Naive thymus-derived CD8-positive, alpha-beta T cell (primary cell): Measurements from ENCODE around the gene FLOT2. TPM values are rescaled to one million over a fixed set of nuclear protein-coding genes. Genes with fewer than 3 reads are reported as not detected.
A peak's percentile ranks its signal among the peaks of the same experiment; 100 is the strongest.
"Not testable (repeated sequence)": the region's sequence is repeated elsewhere in the genome, so short reads cannot be mapped to it uniquely, and the experiment has no call there.

Source experiments
- ATAC-seq, 2 donors: fragments of 150-1000 bp; cut with Tn5 transposase in 1 of 2; sonication (Bioruptor Pico), chemical (Tn5 transposase) in 1 of 2; 1 replicate in 1 of 2; 2 replicates in 1 of 2; pipeline ENCODE4 v1.10.0; 2021; ENCODE audit warnings: mild to moderate bottlenecking in 2 of 2, moderate library complexity in 2 of 2
- POLR2A ChIA-PET: fragments of 350-600 bp; sonication (Branson Sonifier 250); formaldehyde crosslinking; loops from one replicate; lab custom pipeline; 2021; ENCODE audit warnings: antibody characterized with exemption; lab: Charles Lee
- DNase-seq, 10 donors: peaks; one replicate each; pipeline versions ENCODE4 v3.0.0 to v3.0.0-alpha.2; 2020 to 2022
- H3K27ac Mint-ChIP-seq, 10 donors: one replicate each; pipeline ENCODE4 v1.8.0; 2020 to 2022; ENCODE audit warnings: mild to moderate bottlenecking in 10 of 10, mixed read lengths in 10 of 10, moderate library complexity in 4 of 10, inconsistent platforms in 1 of 10
- H3K27me3 Mint-ChIP-seq, 5 donors: one replicate each; pipeline ENCODE4 v1.8.0; 2021 to 2022; ENCODE audit warnings: mixed read lengths in 5 of 5
- H3K36me3 Mint-ChIP-seq, 3 donors: one replicate each; pipeline ENCODE4 v1.8.0; 2020 to 2022; ENCODE audit warnings: mixed read lengths in 3 of 3, mild to moderate bottlenecking in 2 of 3, inconsistent platforms in 1 of 3
- H3K4me1 Mint-ChIP-seq, 4 donors: one replicate each; pipeline ENCODE4 v1.8.0; 2021 to 2022; ENCODE audit warnings: mixed read lengths in 4 of 4
- H3K4me3 Mint-ChIP-seq, 10 donors: one replicate each; pipeline ENCODE4 v1.8.0; 2020 to 2022; ENCODE audit warnings: mild to moderate bottlenecking in 10 of 10, mixed read lengths in 10 of 10, moderate library complexity in 6 of 10, inconsistent platforms in 1 of 10
- H3K9me3 Mint-ChIP-seq, 9 donors: one replicate each; pipeline ENCODE4 v1.8.0; 2020 to 2022; ENCODE audit warnings: mixed read lengths in 9 of 9, mild to moderate bottlenecking in 3 of 9, inconsistent platforms in 1 of 9, moderate library complexity in 1 of 9
- polyA plus RNA-seq, 3 donors: library from polyadenylated mRNA; unstranded; fragments of 300-500 nt; fragmentation: Illumina TruSeq; gene quantifications; one replicate each; pipeline ENCODE4 v1.2.3, GENCODE V29; 2021
- total RNA-seq, 8 experiments: library from RNA in 2 of 8; stranded (reverse) in 2 of 8; gene quantifications; one replicate each; pipeline ENCODE4 v1.2.3 and lab custom pipeline; 2021 to 2026

FLOT2 gene
- total and polyA plus RNA-seq, 5 experiments from 2014 or later: 206 to 253 (median 230) TPM

DNA sequence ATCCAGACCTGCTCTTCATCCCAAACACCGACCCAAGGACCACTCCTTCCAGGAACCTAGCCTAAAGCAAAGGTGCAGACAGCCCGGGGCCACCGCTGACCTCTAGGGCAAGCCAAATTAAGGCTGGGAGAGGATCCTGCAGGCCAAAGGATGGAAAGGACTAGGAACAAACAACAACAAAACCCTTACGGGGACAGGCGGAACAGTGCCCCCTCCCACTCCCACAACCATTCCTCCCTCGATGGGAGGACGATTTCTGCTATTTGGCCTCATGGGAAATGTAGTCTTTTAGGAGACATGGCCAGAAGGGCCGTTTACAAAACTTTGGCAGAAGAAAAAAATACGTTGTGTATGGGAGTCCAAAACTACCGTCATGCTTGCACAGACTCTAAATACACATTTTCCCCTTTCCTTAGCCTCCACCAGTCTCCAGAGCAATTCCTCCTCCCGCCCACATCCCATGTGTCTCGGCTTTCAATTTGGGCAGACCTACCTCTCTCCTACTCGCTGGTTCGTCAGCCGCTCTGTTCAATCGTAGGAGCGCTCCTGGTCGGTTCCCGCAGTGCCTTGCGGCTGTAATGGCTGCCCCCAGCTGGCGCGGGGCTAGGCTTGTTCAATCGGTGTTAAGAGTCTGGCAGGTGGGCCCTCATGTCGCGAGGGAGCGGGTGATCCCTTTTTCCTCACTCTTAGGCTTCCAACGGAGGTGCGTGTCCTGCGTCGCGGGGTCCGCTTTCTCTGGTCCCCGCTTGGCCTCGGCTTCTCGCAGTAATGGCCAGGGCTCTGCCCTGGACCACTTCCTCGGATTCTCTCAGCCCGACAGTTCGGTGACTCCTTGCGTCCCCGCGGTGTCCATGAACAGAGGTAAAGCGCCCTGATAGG, 42.8 kb downstream of the FLOT2 start, which contains the start of gene ERAL1:
Gene ERAL1, plus strand, starts transcription at position 560 of the 879 bp plus-strand sequence. Its CDS starts 19 bp downstream, at position 579.
- no peaks in the 10 kb centered on the region for H3K27me3 Mint-ChIP-seq
- POLR2A ChIA-PET: interaction anchor here (0.7 to 2.1 kb wide), 11 partner anchors 11 to 128 kb away, joined by 3 to 9 read pairs (median 5); partner anchors contain the start of genes FAM222B, FLOT2 and PHF12
- DNase-seq (peak; percentile 74 to 88 (median 82)), ATAC-seq (peak; percentile 100)
- no peaks in the 10 kb centered on the region for H3K9me3 Mint-ChIP-seq
- H3K4me3 Mint-ChIP-seq: peak within 1 kb of the TSS; percentile 90 to 98 (median 95)
- peak within 1 kb of the TSS; percentile 86 to 97 (median 94) for H3K27ac Mint-ChIP-seq
- H3K4me1 Mint-ChIP-seq: peaks cover 0 to 22% (median 17%) of the 10 kb centered on the region in 4 donors
- H3K36me3 Mint-ChIP-seq: peaks cover 0 to 31% (median 0%) of the 10 kb centered on the region in 3 donors

DNA sequence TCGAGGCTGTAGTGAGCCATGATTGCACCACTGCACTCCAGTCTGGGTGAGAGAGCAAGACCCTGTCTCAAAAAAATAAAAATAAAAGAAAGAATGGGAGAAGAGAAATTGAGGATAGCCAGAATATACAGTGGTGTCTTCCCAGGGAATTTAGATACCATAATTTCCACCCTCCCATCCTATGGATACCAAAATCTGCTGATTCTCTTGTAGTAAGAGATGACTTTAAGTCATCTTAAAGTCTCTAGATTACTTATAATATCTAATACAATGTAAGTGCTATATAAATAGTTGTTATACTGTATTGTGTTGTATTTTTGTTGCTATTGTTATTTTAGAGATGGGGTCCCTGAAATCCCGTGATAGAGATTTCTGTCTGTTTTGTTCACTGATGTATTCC, 44.2 kb downstream of the FLOT2 start:
- no peaks in the 10 kb centered on the region for H3K27me3 Mint-ChIP-seq
- peak overlapping the region in 6 of 10 donors; percentile 39 to 69 (median 54) for H3K4me3 Mint-ChIP-seq
- no peaks in the 10 kb centered on the region for H3K9me3 Mint-ChIP-seq
- POLR2A ChIA-PET: interaction anchor here (0.8 to 1.8 kb wide), 3 partner anchors 40 to 141 kb away, joined by 6 to 9 read pairs (median 6); partner anchors contain the start of gene FLOT2
- peak overlapping the region in 7 of 10 donors; percentile 19 to 94 (median 55) for H3K27ac Mint-ChIP-seq
- no peak for ATAC-seq
- DNase-seq: no peak
- H3K4me1 Mint-ChIP-seq: peaks cover 0 to 23% (median 17%) of the 10 kb centered on the region in 4 donors
- peaks cover 0 to 17% (median 0%) of the 10 kb centered on the region in 3 donors for H3K36me3 Mint-ChIP-seq

DNA sequence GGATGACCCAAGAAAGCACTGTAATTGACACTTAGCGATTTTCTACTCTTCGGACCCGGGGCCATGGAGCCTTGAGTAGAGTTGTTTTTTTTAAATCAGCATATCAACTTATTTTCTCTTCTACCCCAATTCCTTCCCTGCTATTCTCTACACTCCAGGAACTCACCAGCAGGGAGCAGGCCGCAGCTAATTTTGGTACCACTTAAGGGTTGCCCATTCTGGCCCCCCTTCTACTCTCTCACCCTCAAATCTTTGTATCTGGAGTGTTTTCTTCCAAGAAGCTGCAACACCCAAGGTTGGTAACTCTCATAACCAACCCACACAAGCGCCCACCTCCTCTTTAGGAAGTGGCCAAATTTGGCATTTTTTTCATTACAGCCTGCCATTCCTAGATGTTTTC, 48.3 kb downstream of the FLOT2 start:
- Mint-ChIP-seq H3K9me3 (no peaks in the 10 kb centered on the region), H3K27me3 (no peaks in the 10 kb centered on the region), H3K4me1 (peaks cover 0 to 8% (median 3%) of the 10 kb centered on the region in 4 donors), H3K27ac (no peak overlapping the region), H3K4me3 (no peak overlapping the region), H3K36me3 (no peaks in the 10 kb centered on the region)
- peak in 1 of 10 donors; percentile 2 for DNase-seq
- POLR2A ChIA-PET: interaction anchor here (0.7 to 2.0 kb wide), 5 partner anchors 22 to 103 kb away, joined by 3 to 7 read pairs (median 5); partner anchors contain the start of gene FLOT2
- ATAC-seq: peak; percentile 61 to 63

DNA sequence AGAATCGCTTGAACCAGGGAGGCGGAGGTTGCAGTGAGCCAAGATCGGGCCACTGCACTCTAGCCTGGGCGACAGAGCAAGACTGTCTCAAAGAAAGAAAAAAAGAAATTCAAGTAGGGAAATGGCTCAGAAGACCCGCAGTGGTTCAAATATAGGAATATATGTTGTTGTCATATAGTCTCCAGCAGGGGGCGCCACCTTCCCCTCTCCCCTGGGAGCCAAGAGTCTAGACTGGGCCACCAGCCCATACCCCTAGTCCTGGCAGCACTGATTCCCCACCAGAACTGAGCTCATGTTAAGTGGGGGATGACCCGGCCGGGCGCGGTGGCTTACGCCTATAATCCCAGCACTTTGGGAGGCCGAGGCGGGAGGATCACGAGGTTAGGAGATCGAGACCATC, 48.9 kb downstream of the FLOT2 start:
- not testable (repeated sequence) for H3K36me3 Mint-ChIP-seq, H3K4me3 Mint-ChIP-seq, H3K4me1 Mint-ChIP-seq, H3K9me3 Mint-ChIP-seq, H3K27ac Mint-ChIP-seq, H3K27me3 Mint-ChIP-seq
- ATAC-seq: peak; percentile 84 to 91
- peak; percentile 14 to 76 (median 46) for DNase-seq
- POLR2A ChIA-PET: interaction anchor here (0.7 to 2.0 kb wide), 5 partner anchors 23 to 104 kb away, joined by 3 to 7 read pairs (median 5); partner anchors contain the start of gene FLOT2

DNA sequence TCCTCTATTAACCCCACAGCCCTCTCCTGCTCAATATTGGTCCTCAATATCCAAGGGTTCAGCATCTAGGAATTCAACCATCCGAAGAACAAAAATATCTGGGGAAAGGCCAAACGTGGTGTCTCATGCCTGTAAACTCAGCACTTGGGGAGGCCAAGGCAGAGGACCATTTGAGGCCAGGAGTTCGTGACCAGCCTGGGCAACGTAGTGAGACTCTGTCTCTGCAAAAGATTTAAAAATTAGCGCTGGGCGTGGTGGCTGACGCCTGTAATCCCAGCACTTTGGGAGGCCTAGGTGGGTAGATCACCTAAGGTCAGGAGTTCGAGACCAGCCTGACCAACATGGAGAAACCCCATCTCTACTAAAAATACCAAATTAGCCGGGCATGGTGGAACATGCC, 50.8 kb downstream of the FLOT2 start:
- peaks cover 8 to 12% (median 10%) of the 10 kb centered on the region in 4 donors for H3K4me1 Mint-ChIP-seq
- POLR2A ChIA-PET, DNase-seq, H3K27me3 Mint-ChIP-seq, H3K36me3 Mint-ChIP-seq, ATAC-seq, H3K27ac Mint-ChIP-seq, H3K4me3 Mint-ChIP-seq, H3K9me3 Mint-ChIP-seq: not testable (repeated sequence)

DNA sequence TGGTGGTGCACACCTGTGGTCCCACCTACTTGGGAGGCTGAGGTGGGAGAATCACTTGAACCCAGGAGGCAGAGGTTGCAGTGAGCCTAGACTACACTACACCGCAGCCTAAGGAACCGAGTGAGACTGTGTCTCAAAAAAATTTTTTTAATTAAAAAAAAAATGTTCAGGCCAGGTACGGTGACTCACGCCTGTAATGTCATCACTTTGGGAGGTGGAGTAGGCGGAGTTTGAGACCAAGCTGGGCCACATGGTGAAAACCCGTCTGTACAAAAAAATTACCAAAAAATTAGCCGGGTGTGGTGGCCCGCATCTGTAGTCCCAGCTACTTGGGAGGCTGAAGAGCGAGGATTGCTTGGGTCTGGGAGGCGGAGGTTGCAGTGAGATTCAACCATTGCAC, 51.3 kb downstream of the FLOT2 start:
- Mint-ChIP-seq H3K9me3 (no peaks in the 10 kb centered on the region), H3K27ac (no peak overlapping the region), H3K4me1 (peaks cover 8 to 16% (median 13%) of the 10 kb centered on the region in 4 donors), H3K36me3 (no peaks in the 10 kb centered on the region), H3K27me3 (peaks cover 0 to 2% (median 0%) of the 10 kb centered on the region in 5 donors), H3K4me3 (no peak overlapping the region)
- DNase-seq (no peak), ATAC-seq (no peak)
- POLR2A ChIA-PET: no interaction called here

DNA sequence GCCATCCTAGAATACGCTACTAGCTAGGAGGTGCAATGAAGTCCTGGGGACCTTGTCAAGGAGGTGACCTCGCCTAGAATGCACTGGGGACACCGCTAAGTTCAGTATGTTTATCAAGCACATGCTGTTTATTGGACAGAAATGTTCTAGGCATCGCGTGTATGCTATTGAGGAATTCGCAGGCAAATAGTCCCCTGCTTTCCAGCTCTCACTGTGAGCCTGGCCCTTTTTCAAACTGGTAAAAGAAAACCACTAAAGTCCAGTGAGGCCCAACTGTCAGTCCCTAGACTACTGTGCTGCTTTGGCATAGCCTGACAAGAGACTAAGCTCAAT, 53.8 kb downstream of the FLOT2 start:
- POLR2A ChIA-PET: interaction anchor here (1.2 to 3.0 kb wide), 5 partner anchors 11 to 115 kb away, joined by 3 to 17 read pairs (median 3); partner anchors contain the start of genes DHRS13, ERAL1 and NEK8
- H3K9me3 Mint-ChIP-seq: no peaks in the 10 kb centered on the region
- no peak for ATAC-seq
- peaks cover 10 to 26% (median 24%) of the 10 kb centered on the region in 4 donors for H3K4me1 Mint-ChIP-seq
- H3K4me3 Mint-ChIP-seq: peak overlapping the region in 9 of 10 donors; percentile 22 to 100 (median 70)
- peaks cover 0 to 5% (median 0%) of the 10 kb centered on the region in 3 donors for H3K36me3 Mint-ChIP-seq
- DNase-seq: no peak
- H3K27ac Mint-ChIP-seq: peak overlapping the region in 4 of 10 donors; percentile 25 to 85 (median 40)
- peaks cover 0 to 2% (median 0%) of the 10 kb centered on the region in 5 donors for H3K27me3 Mint-ChIP-seq

DNA sequence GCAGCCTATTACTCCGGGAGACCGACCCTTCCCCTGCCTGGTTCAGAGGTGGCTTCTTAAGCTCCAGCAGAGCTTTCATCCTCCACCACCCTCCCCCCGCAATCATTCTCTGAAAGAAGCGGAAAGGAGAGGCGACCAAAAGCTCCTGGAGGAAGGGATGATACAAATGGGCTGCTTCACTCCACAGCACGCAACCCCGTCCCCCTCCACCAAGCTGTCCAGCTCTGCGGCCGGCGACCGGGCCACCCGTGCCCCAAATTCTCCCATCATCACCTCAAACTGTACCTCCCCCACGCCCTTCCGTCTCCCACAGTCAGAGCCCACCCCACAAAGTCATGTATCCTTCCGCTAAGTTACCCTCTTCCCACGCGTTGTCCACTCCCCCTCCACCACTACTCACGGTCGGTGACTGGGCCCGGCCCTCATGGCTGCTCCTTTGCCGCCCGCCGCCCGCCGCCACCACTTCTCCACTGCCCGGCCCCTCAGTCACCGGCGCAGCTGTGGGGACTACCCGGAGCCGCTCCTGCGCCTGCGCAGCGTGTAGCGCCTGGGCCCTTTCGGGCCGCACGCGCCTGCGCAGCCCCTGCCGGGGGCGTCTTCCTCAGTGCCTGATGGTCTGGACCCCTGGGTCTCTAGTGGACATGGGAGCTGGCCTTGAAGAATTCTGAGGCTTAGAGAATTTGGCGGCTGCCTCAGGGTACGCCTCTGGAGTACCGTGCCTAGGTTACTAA, 55.1 kb downstream of the FLOT2 start, which contains the start of gene FAM222B:
Gene FAM222B, minus strand, starts transcription at position 509 of the 731 bp plus-strand sequence. CDS start 76,123 bp downstream, outside the sequence.
- peak within 1 kb of the TSS; percentile 94 to 100 (median 98) for H3K4me3 Mint-ChIP-seq
- H3K36me3 Mint-ChIP-seq: peaks cover 0 to 5% (median 0%) of the 10 kb centered on the region in 3 donors
- peaks cover 0 to 2% (median 0%) of the 10 kb centered on the region in 5 donors for H3K27me3 Mint-ChIP-seq
- peak within 1 kb of the TSS; percentile 87 to 98 (median 96) for H3K27ac Mint-ChIP-seq
- DNase-seq (peak; percentile 77 to 90 (median 84)), ATAC-seq (peak; percentile 97 to 98)
- peaks cover 10 to 29% (median 24%) of the 10 kb centered on the region in 4 donors for H3K4me1 Mint-ChIP-seq
- H3K9me3 Mint-ChIP-seq: no peaks in the 10 kb centered on the region
- POLR2A ChIA-PET: interaction anchor here (0.6 to 3.0 kb wide), 20 partner anchors 12 to 131 kb away, joined by 3 to 18 read pairs (median 6); partner anchors contain the start of genes DHRS13, ERAL1, FLOT2 and NEK8

DNA sequence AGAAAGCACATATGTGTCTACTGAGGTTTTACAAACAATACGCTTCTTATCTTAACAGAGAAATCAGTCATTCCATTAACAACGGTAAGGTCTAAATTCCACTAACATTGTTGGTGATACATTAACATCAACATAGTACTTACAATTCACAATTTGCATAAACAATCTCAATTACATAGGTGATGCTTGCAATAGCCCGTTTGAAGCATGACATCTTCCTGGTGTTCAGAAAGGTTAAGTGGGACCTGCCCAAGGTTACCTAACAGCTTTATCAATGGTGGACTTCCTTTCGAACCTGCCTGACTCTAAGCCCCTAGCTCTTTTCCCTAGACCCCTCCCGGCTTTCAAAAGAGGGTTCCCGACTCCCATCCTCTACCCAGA, 55.6 kb downstream of the FLOT2 start:
- Mint-ChIP-seq H3K36me3 (peaks cover 0 to 5% (median 0%) of the 10 kb centered on the region in 3 donors), H3K4me1 (peaks cover 10 to 29% (median 24%) of the 10 kb centered on the region in 4 donors), H3K9me3 (no peaks in the 10 kb centered on the region), H3K27ac (peak overlapping the region; percentile 87 to 98 (median 96)), H3K27me3 (peaks cover 0 to 2% (median 0%) of the 10 kb centered on the region in 5 donors), H3K4me3 (peak overlapping the region; percentile 94 to 100 (median 98))
- no peak for DNase-seq
- POLR2A ChIA-PET: interaction anchor here (0.6 to 3.0 kb wide), 19 partner anchors 12 to 130 kb away, joined by 3 to 18 read pairs (median 6); partner anchors contain the start of genes DHRS13, ERAL1, FLOT2 and NEK8
- peak in 1 of 2 donors; percentile 47 for ATAC-seq

DNA sequence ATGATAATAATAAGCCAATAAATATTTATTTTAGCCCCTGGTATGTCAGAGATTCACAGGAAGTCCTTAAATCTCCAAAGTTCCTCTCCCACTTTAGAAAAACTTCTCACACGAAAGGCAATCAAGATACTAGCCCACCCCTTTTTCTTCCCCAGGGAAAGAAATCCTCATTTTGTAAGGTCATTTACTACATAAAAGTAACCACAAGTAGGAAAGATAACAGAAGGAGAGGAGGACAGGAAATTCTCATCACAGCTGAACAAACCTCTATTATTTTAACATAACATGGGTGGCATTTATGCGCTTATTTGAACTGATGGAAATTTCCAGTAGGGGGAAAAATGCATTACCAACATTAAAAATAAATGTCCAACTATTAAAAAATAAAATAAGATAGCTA, 58.3 kb downstream of the FLOT2 start:
- H3K36me3 Mint-ChIP-seq: peaks cover 0 to 10% (median 0%) of the 10 kb centered on the region in 3 donors
- no peak overlapping the region for H3K27ac Mint-ChIP-seq
- POLR2A ChIA-PET: no interaction called here
- H3K4me3 Mint-ChIP-seq: peak overlapping the region in 1 of 10 donors; percentile 36
- peaks cover 0 to 2% (median 0%) of the 10 kb centered on the region in 5 donors for H3K27me3 Mint-ChIP-seq
- DNase-seq (no peak), ATAC-seq (no peak)
- H3K4me1 Mint-ChIP-seq: peaks cover 15 to 43% (median 29%) of the 10 kb centered on the region in 4 donors
- no peaks in the 10 kb centered on the region for H3K9me3 Mint-ChIP-seq

DNA sequence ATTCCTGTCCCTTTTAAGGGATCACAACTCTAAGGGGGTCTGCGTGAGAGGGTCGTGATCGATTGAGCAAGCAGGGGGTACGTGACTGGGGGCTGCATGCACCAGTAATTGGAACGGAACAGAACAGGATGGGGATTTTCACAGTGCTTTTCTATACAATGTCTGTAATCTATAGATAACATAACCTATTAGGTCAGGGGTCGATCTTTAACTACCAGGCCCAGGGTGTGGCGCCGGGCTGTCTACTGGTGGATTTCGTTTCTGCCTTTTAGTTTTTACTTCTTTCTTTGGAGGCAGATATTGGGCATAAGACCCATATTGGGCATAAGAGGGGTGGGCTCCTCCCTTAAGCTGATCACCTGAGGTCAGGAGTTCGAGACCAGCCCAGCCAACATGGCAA, 61.0 kb downstream of the FLOT2 start:
- H3K9me3 Mint-ChIP-seq, ATAC-seq, H3K27me3 Mint-ChIP-seq, DNase-seq, H3K27ac Mint-ChIP-seq: not testable (repeated sequence)
- peaks cover 0 to 23% (median 0%) of the 10 kb centered on the region in 3 donors for H3K36me3 Mint-ChIP-seq
- peaks cover 16 to 37% (median 26%) of the 10 kb centered on the region in 4 donors for H3K4me1 Mint-ChIP-seq
- POLR2A ChIA-PET: interaction anchor here (0.6 kb wide), 1 partner anchor 23 kb away, joined by 3 read pairs; no protein-coding TSS in a partner anchor
- peak overlapping the region in 1 of 10 donors; percentile 34 for H3K4me3 Mint-ChIP-seq
